Psoas muscle (tissue), 8 donors: ENCODE measurements around the gene ZMAT5. TPM values are rescaled to one million over a fixed set of nuclear protein-coding genes. Genes with fewer than 3 reads are reported as not detected.

Experiments used
- ATAC-seq, 4 donors: fragments of 200-7000 bp; cut with Tn5 transposase; one replicate each; pipeline ENCODE4 v1.9.1; 2020; ENCODE audit warnings: moderate library complexity in 3 of 4, mild to moderate bottlenecking in 2 of 4
- DNase-seq, 2 donors: peaks; one replicate each; pipeline ENCODE4 v3.0.0-alpha.2; 2020
- H3K27ac ChIP-seq: fragments of 200-600 bp; one replicate; pipeline ENCODE4 v1.8.0; 2022
- H3K27me3 ChIP-seq, 3 donors: fragments of 200-600 bp in 1 of 3; one replicate each; pipeline versions ENCODE4 v1.6.1 to v1.8.0; 2013 to 2022; ENCODE audit warnings: low read length in 2 of 3, mild to moderate bottlenecking in 2 of 3, moderate library complexity in 1 of 3; ENCODE audit not compliant: insufficient read depth in 3 of 3
- H3K36me3 ChIP-seq, 2 donors: fragments of 200-600 bp in 1 of 2; one replicate each; pipeline versions ENCODE4 v1.6.1 to v1.8.0; 2013 to 2022; ENCODE audit warnings: low read depth in 1 of 2, mild to moderate bottlenecking in 1 of 2, moderate library complexity in 1 of 2; ENCODE audit not compliant: insufficient read depth in 1 of 2
- H3K4me1 ChIP-seq: fragments of 200-600 bp; one replicate; pipeline ENCODE4 v1.8.0; 2022
- H3K4me3 ChIP-seq: fragments of 200-600 bp; one replicate; pipeline ENCODE4 v1.8.0; 2022; ENCODE audit warnings: mild to moderate bottlenecking
- H3K9me3 ChIP-seq: fragments of 200-600 bp; one replicate; pipeline ENCODE4 v1.8.0; 2022
- WGBS, 3 donors: extraction: QIAGEN DNeasy Blood & Tissue Kit; methylation state at CpG; one replicate each; pipeline versions ENCODE4 v1.1.6 to v1.1.7; 2013; 5-methylcytosine and 5-hydroxymethylcytosine counted together
- intact Hi-C, 2 donors: fragments of 100-400 bp; cut with DNase I; formaldehyde crosslinking; loops; one replicate each; pipeline versions ENCODE4 v1.11.0 to v1.14.2; 2022
- polyA plus RNA-seq, 3 donors: library from polyadenylated mRNA; stranded (reverse); fragments of 200-250 nt; gene quantifications; one replicate each; pipeline ENCODE4 v1.2.3, GENCODE V29; 2013
- total RNA-seq, 4 donors: library from RNA; stranded (reverse); fragmentation: NEBNext Ultra II Directional in 2 of 4; extraction: Animal tissue kit (Norgen Biotek cat#: 25700) in 2 of 4; gene quantifications; one replicate each; pipeline versions ENCODE4 v1.2.1 to v1.2.4, GENCODE V29; 2021 to 2023
- TF ChIP-seq, protein P1 (sequence below): fragments of 200-600 bp; IDR thresholded peaks from one replicate; pipeline ENCODE4 v1.8.0; 2022; ENCODE audit warnings: antibody characterized with exemption
- donor health status: healthy with polysubstance abuse.
- donor health status: DM: no; HTN: no; CAD: no; lungs with moderate emphysema.
- donor health status: Bipolar disorder and iron deficiency.
- donor health status: healthy.
- donor health status: DM: yes; HTN: yes; CAD: no.
- donor health status: DM: no; HTN: no; CAD: no.
- donor health status: DM: no; HTN: no; CAD: no.
- donor health status: DM: yes; HTN: yes; CAD: no.

Gene ZMAT5
- total and polyA plus RNA-seq, 7 donors: 12.1 to 46.1 (median 27.6) TPM

DNA sequence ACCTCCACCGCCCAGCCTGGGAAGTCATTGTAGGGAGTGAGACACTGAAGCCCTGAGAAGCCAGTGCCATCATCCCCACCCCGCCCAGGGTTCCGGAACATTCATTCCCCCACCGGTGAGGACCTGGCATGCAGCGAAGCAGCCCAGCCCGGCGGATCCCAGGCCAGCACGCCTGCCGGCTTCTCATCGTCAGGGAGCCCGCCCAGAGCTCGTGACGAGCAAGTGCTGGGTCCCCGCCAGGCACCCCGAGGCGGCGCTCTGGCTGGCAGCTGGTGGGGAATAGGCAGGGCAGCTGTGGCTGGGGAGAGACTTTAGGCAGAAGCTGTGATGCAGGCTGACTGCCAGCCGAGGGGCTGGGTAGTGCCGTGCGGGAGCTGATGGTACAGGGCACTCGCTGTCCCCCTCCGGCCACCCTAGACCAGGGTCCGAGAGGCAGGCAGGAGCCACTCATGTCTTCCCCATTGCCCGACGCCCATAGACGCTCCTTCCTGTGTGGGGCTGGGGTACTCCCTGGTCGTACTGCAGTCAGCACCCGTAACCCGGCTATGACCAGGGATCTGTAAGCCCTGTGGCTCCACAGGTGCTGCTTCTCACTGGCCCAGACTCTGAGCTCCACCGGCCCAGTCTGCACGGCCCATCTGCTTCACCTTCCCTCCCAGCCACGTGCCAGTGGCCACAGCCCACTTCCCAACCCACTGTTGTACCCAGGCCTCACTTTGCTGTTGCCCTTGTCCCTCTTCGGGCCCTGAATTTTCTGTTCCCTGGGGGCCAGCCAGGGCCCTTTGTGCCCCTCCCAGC, 71.5 kb downstream of the ZMAT5 start:
- Histone ChIP-seq H3K27me3 (no peaks in the 10 kb centered on the region), H3K4me1 (peaks cover 9% of the 10 kb centered on the region), H3K36me3 (peaks cover 0 to 16% of the 10 kb centered on the region in 2 donors), H3K9me3 (no peaks in the 10 kb centered on the region), H3K27ac (no peak overlapping the region), H3K4me3 (no peak overlapping the region)
- intact Hi-C loops: no loop called here
- DNase-seq (peak; percentile 69 to 84), ATAC-seq (peak; percentile 72 to 88 (median 86))
- TF ChIP-seq, protein P1, sequence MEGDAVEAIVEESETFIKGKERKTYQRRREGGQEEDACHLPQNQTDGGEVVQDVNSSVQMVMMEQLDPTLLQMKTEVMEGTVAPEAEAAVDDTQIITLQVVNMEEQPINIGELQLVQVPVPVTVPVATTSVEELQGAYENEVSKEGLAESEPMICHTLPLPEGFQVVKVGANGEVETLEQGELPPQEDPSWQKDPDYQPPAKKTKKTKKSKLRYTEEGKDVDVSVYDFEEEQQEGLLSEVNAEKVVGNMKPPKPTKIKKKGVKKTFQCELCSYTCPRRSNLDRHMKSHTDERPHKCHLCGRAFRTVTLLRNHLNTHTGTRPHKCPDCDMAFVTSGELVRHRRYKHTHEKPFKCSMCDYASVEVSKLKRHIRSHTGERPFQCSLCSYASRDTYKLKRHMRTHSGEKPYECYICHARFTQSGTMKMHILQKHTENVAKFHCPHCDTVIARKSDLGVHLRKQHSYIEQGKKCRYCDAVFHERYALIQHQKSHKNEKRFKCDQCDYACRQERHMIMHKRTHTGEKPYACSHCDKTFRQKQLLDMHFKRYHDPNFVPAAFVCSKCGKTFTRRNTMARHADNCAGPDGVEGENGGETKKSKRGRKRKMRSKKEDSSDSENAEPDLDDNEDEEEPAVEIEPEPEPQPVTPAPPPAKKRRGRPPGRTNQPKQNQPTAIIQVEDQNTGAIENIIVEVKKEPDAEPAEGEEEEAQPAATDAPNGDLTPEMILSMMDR: no peak
- 51 to 56% (median 55%) methylated on average over 33 of the region's 33 CpGs for WGBS, 3 donors

DNA sequence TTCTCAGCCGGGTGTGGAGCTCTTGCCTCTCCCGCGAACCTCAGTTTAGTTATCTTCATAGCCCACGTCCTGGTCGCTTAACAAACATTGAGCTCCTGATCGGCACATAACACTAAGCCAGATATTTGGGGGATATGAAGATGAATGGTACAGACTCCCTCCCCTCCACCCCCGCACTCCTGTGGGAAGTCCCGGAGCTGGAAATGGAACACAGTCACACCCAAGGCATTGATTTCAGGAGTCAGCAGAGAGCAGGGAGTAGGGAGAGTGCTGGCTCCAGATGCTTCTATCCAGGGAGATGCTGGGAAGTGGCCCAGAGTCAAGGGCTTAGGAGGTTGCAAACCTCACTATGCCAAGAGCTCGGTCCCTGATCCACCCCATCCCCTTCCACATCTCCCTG, 73.1 kb downstream of the ZMAT5 start:
- TF ChIP-seq, protein P1: no peak
- H3K27ac ChIP-seq: no peak overlapping the region
- intact Hi-C loops: loop anchor here (5.0 kb wide), 2 partner anchors 309 to 394 kb away; no protein-coding TSS in a partner anchor
- no peaks in the 10 kb centered on the region for H3K27me3 ChIP-seq
- no peaks in the 10 kb centered on the region for H3K9me3 ChIP-seq
- ATAC-seq: no peak
- no peak for DNase-seq
- peaks cover 0 to 16% of the 10 kb centered on the region in 2 donors for H3K36me3 ChIP-seq
- H3K4me3 ChIP-seq: no peak overlapping the region
- peaks cover 14% of the 10 kb centered on the region for H3K4me1 ChIP-seq
- WGBS, 3 donors: 58 to 68% (median 62%) methylated on average over 9 of the region's 9 CpGs

DNA sequence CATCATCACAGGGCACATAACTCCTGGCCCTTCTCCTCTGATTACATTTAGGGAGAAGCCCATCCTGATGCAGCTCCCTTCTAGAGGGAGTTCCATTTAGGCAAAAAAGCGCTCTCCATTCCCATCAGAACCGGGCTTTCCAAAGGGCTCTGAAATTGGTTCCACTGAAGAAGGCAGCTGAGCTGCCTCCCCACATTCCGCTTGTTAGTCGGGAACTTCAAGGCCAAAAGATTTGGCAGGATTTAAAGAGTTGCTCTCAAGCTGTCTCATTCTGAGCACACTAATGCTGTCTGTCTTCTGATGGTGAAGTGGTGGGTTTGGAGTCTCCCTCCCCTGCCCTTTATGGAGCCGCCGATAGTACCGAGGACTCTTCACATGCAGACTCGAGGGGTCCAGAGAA, 73.6 kb downstream of the ZMAT5 start:
- Histone ChIP-seq H3K4me1 (peaks cover 14% of the 10 kb centered on the region), H3K9me3 (no peaks in the 10 kb centered on the region), H3K36me3 (peaks cover 0 to 16% of the 10 kb centered on the region in 2 donors), H3K4me3 (no peak overlapping the region), H3K27ac (no peak overlapping the region), H3K27me3 (no peaks in the 10 kb centered on the region)
- intact Hi-C loops: loop anchor here (5.0 kb wide), 2 partner anchors 309 to 394 kb away; no protein-coding TSS in a partner anchor
- DNase-seq (no peak), ATAC-seq (no peak)
- WGBS, 3 donors: 60 to 83% (median 62%) methylated on average over 8 of the region's 8 CpGs
- TF ChIP-seq, protein P1: no peak

DNA sequence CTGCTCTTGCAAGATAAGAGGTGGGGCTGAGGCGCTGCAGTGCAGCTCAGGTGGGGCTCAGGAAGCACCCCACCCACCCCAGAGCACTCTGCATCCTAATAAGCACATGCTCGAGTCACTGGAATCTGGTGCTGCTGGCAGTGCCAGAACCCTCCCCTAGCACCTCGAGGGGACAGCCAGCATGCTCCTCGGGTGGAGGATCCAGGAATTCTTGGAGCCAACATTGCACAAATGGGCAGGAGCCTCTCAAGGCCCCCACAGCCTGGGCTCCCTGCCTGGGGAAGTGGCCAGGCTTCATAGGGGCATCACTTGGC, 74.5 kb downstream of the ZMAT5 start:
- no peak for DNase-seq
- peaks cover 14% of the 10 kb centered on the region for H3K4me1 ChIP-seq
- no peaks in the 10 kb centered on the region for H3K27me3 ChIP-seq
- H3K36me3 ChIP-seq: peaks cover 0 to 24% of the 10 kb centered on the region in 2 donors
- no peak for ATAC-seq
- H3K27ac ChIP-seq: no peak overlapping the region
- WGBS, 3 donors: 31 to 42% (median 35%) methylated on average over 4 of the region's 4 CpGs
- no peaks in the 10 kb centered on the region for H3K9me3 ChIP-seq
- TF ChIP-seq, protein P1: no peak
- H3K4me3 ChIP-seq: no peak overlapping the region
- intact Hi-C loops: loop anchor here (5.0 kb wide), 2 partner anchors 310 to 395 kb away; no protein-coding TSS in a partner anchor
